Measurements from ENCODE around the gene HDHD5. TPM values are rescaled to one million over a fixed set of nuclear protein-coding genes. Genes with fewer than 3 reads are reported as not detected.
"Not testable (repeated sequence)": the region's sequence is repeated elsewhere in the genome, so short reads cannot be mapped to it uniquely, and the experiment has no call there.

HDHD5 gene
- total and polyA plus RNA-seq, 11 donors: 31.8 to 72.1 (median 49.0) TPM

DNA sequence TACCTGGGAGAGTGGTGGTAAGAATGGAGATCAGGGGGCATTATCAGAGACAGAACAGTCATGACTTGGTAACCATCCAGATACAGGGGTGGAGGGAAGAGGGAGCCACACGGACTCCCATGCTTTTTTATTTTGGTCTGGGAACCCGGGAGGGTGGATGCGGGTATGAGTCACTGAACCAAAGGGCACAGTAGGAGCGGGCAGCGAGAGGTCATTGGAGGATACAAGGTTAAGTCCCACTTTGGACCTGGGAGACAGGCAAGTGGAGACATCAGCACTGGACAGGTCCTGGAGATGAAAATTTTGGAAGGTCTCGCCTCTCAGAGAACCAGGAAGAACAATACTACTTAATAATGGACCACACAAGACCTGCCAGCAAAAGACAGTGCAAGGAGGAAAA lies 6.7 kb downstream of the HDHD5 start:
- H3K36me3 ChIP-seq: peaks cover 0 to 21% (median 14%) of the 10 kb centered on the region in 9 donors
- H3K4me3 ChIP-seq: no peak overlapping the region
- no peaks in the 10 kb centered on the region for H3K27me3 ChIP-seq
- no peak overlapping the region for H3K27ac ChIP-seq
- H3K9me3 ChIP-seq: no peaks in the 10 kb centered on the region
- DNase-seq (peak in 1 of 5 donors; percentile 55), ATAC-seq (peak in 3 of 4 donors; percentile 29 to 70 (median 68))
- no peak for TF ChIP-seq POLR2A (IDR thresholded peaks at IDR 0.05)
- H3K4me1 ChIP-seq: peaks cover 0 to 31% (median 15%) of the 10 kb centered on the region in 12 donors
- WGBS, 4 donors: 63 to 72% (median 66%) methylated on average over 6 of the region's 6 CpGs
- intact Hi-C loops (cut with DNase I): no loop called here

DNA sequence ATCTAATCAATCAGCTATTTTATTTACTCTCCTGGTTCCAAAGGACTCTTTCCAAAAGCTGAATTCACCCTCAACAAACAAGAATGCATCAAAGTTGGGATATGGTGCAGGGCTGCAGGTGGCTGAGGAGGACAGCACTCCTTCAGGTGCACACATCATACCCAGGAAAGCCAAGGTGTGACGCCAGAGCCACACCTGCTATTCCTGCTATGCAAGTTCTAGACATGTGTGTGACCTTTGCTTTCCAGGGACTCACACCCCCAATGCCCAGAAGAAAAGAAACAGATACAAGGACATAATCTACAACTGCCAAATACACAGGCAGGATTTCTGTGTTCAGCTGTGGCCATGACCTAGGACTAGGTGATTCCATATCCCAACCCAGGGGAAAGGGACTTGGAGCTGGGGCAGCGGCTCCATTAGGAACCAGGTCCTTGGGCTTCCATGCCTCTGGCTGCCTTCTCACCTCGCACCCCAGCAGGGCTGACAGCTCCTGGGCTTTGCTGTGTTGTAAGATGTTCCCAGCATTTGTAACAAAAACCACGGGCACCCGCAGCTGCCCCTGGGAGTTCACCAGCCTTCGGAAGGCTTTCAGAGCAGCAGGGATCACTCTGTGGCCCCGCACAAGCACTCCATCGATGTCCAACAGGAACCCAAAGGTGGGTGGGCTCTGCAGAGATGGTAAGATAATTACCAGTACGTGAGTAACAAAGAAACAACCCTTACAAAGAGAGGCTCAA lies 9.8 kb downstream of the HDHD5 start:
- Histone ChIP-seq H3K36me3 (peaks cover 0 to 35% (median 22%) of the 10 kb centered on the region in 9 donors), H3K27me3 (no peaks in the 10 kb centered on the region), H3K9me3 (no peaks in the 10 kb centered on the region), H3K27ac (no peak overlapping the region), H3K4me1 (peaks cover 0 to 19% (median 6%) of the 10 kb centered on the region in 12 donors), H3K4me3 (no peak overlapping the region)
- 74 to 80% (median 77%) methylated on average over 9 of the region's 9 CpGs for WGBS, 4 donors
- intact Hi-C loops (cut with DNase I): loop anchor here in 1 of 10 donors (10.0 kb wide), 1 partner anchor 54 kb away; no protein-coding TSS in a partner anchor
- DNase-seq (no peak), ATAC-seq (peak in 1 of 4 donors; percentile 26)
- TF ChIP-seq, protein P1, sequence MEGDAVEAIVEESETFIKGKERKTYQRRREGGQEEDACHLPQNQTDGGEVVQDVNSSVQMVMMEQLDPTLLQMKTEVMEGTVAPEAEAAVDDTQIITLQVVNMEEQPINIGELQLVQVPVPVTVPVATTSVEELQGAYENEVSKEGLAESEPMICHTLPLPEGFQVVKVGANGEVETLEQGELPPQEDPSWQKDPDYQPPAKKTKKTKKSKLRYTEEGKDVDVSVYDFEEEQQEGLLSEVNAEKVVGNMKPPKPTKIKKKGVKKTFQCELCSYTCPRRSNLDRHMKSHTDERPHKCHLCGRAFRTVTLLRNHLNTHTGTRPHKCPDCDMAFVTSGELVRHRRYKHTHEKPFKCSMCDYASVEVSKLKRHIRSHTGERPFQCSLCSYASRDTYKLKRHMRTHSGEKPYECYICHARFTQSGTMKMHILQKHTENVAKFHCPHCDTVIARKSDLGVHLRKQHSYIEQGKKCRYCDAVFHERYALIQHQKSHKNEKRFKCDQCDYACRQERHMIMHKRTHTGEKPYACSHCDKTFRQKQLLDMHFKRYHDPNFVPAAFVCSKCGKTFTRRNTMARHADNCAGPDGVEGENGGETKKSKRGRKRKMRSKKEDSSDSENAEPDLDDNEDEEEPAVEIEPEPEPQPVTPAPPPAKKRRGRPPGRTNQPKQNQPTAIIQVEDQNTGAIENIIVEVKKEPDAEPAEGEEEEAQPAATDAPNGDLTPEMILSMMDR (IDR thresholded peaks at IDR 0.05): no peak
- no peak for TF ChIP-seq POLR2A (IDR thresholded peaks at IDR 0.05)

- 94 to 99% (median 98%) methylated on average over 30 of the region's 30 CpGs for WGBS, 4 donors
- Histone ChIP-seq H3K4me1 (peaks cover 0 to 11% (median 0%) of the 10 kb centered on the region in 12 donors), H3K36me3 (peaks cover 0 to 53% (median 39%) of the 10 kb centered on the region in 9 donors)
- not testable (repeated sequence) for DNase-seq, H3K27ac ChIP-seq, ATAC-seq, H3K4me3 ChIP-seq, H3K27me3 ChIP-seq, H3K9me3 ChIP-seq
- intact Hi-C loops (cut with DNase I): loop anchor here in 1 of 10 donors (10.0 kb wide), 1 partner anchor 53 kb away; no protein-coding TSS in a partner anchor
Observed at GRCh38 chr22:17147458-17147857, 11.6 kb downstream of the HDHD5 start.

DNA sequence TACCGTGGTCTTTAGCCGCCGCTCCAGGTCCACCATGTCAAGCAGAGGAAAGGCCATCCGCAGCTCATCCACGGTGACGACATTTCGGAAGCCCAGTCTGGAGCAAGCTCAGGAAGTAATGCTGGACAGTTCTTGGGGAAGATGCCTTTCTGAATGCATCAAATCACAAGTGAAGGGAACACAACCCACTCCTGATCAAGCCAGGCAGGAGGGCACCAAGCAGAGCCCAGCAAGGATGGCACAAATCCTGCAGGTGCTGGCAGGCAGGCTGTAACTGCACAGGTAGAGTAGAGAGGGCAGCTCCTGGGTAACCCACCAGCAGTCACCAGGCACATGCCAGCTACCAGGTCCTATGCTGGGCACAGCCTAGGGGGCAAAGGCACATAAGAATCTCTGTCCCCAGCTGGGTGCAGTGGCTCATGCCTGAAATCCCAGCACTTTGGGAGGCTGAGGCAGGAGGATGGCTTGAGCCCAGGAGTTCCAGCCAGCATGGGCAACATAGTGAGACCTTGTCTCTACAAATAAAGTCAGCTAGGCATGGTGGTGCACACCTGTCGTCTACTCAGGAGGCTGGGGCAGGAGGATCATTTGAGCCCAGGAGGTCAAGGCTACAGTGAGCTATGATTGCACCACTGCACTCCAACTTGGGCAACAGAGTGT lies 13.9 kb downstream of the HDHD5 start:
- no peak overlapping the region for H3K27ac ChIP-seq
- no peaks in the 10 kb centered on the region for H3K9me3 ChIP-seq
- no peak overlapping the region for H3K4me3 ChIP-seq
- no peak for TF ChIP-seq POLR2A (IDR thresholded peaks at IDR 0.05)
- TF ChIP-seq, protein P1 (IDR thresholded peaks at IDR 0.05): no peak
- no peaks in the 10 kb centered on the region for H3K27me3 ChIP-seq
- peaks cover 0 to 17% (median 10%) of the 10 kb centered on the region in 12 donors for H3K4me1 ChIP-seq
- WGBS, 4 donors: 84 to 96% (median 90%) methylated on average over 7 to 8 of the region's 8 CpGs
- H3K36me3 ChIP-seq: peaks cover 0 to 76% (median 59%) of the 10 kb centered on the region in 9 donors
- no peak for ATAC-seq
- intact Hi-C loops (cut with DNase I): loop anchor here in 1 of 10 donors (10.0 kb wide), 1 partner anchor 50 kb away; no protein-coding TSS in a partner anchor
- no peak for DNase-seq

- no peak for TF ChIP-seq POLR2A (IDR thresholded peaks at IDR 0.05)
- TF ChIP-seq, protein P1 (IDR thresholded peaks at IDR 0.05): no peak
- DNase-seq (no peak), ATAC-seq (no peak)
- Histone ChIP-seq H3K4me3 (no peak overlapping the region), H3K27ac (no peak overlapping the region), H3K4me1 (peaks cover 0 to 23% (median 13%) of the 10 kb centered on the region in 12 donors), H3K9me3 (no peaks in the 10 kb centered on the region), H3K36me3 (peaks cover 0 to 75% (median 61%) of the 10 kb centered on the region in 9 donors), H3K27me3 (no peaks in the 10 kb centered on the region)
- intact Hi-C loops (cut with DNase I): loop anchor here in 1 of 10 donors (10.0 kb wide), 1 partner anchor 49 kb away; no protein-coding TSS in a partner anchor
- WGBS, 4 donors: 88 to 92% (median 90%) methylated on average over 8 of the region's 8 CpGs
Observed at GRCh38 chr22:17143826-17144225, 15.3 kb downstream of the HDHD5 start.
